Vagina (tissue), 2 donors: ENCODE data around the gene NRG3. TPM values are rescaled to one million over a fixed set of nuclear protein-coding genes. Genes with fewer than 3 reads are reported as not detected.

ENCODE experiments used
- DNase-seq, 2 donors: peaks; one replicate each; pipeline ENCODE4 v3.0.0-alpha.2; 2017; ENCODE audit errors: extremely low spot score in 2 of 2
- H3K27ac ChIP-seq: fragments of 200-600 bp; sonication (generic); one replicate; pipeline ENCODE4 v1.5.1; 2019
- H3K27me3 ChIP-seq: fragments of 200-600 bp; sonication (generic); one replicate; pipeline ENCODE4 v1.5.1; 2019
- H3K36me3 ChIP-seq, 2 donors: fragments of 200-600 bp; sonication (generic); one replicate each; pipeline ENCODE4 v1.5.1; 2017 to 2019
- H3K4me1 ChIP-seq: fragments of 200-600 bp; sonication (generic); one replicate; pipeline ENCODE4 v1.5.1; 2019
- H3K4me3 ChIP-seq, 2 donors: fragments of 200-600 bp; sonication (generic); 1 replicate in 1 of 2; 2 replicates in 1 of 2; pipeline ENCODE4 v1.5.1; 2016 to 2019
- H3K9me3 ChIP-seq: fragments of 200-600 bp; sonication (generic); one replicate; pipeline ENCODE4 v1.5.1; 2019
- POLR2A ChIP-seq, 2 donors: fragments of 450-650 bp; IDR thresholded peaks; one replicate each; pipeline ENCODE4 v1.6.1; 2017; ENCODE audit warnings: antibody characterized with exemption in 2 of 2, mild to moderate bottlenecking in 2 of 2, moderate library complexity in 2 of 2
- POLR2AphosphoS5 ChIP-seq, 2 donors: sonication (generic); formaldehyde crosslinking; IDR thresholded peaks; one replicate each; pipeline ENCODE4 v1.9.0; 2017; ENCODE audit warnings: antibody characterized with exemption in 2 of 2, mild to moderate bottlenecking in 2 of 2, low read depth in 1 of 2; ENCODE audit not compliant: insufficient read depth in 1 of 2
- intact Hi-C: fragments of 100-400 bp; cut with DNase I; formaldehyde crosslinking; loops from one replicate; pipeline ENCODE4 v1.15.1; 2023
- total RNA-seq: library from RNA; depleted of rRNA; stranded (reverse); fragments of >200 nt; gene quantifications from one replicate; pipeline ENCODE4 v1.2.3, GENCODE V29; 2016
- TF ChIP-seq, protein P1 (sequence below), 3 experiments: fragments of 450-650 bp in 2 of 3; fragments of 200-600 bp in 1 of 3; sonication (generic) in 1 of 3; IDR thresholded peaks; one replicate each; pipeline ENCODE4 v1.5.1; 2017 to 2019; ENCODE audit warnings: antibody characterized with exemption in 3 of 3, mild to moderate bottlenecking in 2 of 3, moderate library complexity in 2 of 3

The NRG3 gene
- total RNA-seq, 1 donor from 2014 or later: not detected

DNA sequence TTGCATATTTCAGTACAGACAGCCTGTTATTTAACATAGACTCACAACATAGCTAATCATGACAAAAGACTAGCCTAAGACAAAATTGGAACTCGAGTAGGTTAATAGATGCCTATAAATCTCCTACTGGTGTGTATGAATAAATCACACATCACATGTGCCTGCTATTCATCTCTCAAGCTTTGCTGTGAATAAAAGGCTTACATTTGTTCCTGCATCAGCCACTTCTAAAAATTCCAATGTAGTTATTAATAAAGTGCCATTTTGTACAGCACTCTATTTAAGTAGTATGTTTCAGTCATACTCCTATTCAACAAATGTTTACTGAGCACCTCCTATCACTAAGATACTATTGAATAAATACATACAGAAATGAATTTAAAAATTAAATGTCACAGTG is 486.3 kb downstream of the NRG3 start:
- H3K27me3 ChIP-seq: no peaks in the 10 kb centered on the region
- TF ChIP-seq POLR2AphosphoS5 (IDR thresholded peaks at IDR 0.05; ENCODE audit: insufficient read depth in 1 of 2, low read depth in 1 of 2) (no peak), POLR2A (IDR thresholded peaks at IDR 0.05) (no peak)
- TF ChIP-seq, protein P1, sequence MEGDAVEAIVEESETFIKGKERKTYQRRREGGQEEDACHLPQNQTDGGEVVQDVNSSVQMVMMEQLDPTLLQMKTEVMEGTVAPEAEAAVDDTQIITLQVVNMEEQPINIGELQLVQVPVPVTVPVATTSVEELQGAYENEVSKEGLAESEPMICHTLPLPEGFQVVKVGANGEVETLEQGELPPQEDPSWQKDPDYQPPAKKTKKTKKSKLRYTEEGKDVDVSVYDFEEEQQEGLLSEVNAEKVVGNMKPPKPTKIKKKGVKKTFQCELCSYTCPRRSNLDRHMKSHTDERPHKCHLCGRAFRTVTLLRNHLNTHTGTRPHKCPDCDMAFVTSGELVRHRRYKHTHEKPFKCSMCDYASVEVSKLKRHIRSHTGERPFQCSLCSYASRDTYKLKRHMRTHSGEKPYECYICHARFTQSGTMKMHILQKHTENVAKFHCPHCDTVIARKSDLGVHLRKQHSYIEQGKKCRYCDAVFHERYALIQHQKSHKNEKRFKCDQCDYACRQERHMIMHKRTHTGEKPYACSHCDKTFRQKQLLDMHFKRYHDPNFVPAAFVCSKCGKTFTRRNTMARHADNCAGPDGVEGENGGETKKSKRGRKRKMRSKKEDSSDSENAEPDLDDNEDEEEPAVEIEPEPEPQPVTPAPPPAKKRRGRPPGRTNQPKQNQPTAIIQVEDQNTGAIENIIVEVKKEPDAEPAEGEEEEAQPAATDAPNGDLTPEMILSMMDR (IDR thresholded peaks at IDR 0.05): no peak
- no peaks in the 10 kb centered on the region for H3K9me3 ChIP-seq

DNA sequence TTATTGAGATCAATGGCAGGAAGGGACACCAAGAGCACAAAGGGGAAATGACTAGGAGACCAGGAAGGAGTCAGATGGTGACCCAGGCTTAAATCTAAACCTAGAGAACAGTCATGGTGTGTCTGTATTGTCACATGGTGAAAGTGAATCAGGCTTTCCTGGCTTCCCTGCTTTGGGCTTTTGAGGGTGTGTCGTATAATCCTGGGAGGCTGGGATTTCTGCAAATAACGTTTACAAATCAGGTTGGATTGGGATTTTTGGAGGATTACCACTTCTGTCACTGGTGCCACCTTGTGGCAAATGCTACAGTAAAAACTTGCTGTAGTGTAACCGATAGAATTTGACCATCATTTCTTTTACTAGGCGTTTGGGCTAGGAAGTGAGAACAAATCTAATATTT is 502.6 kb downstream of the NRG3 start:
- Histone ChIP-seq H3K27me3 (no peaks in the 10 kb centered on the region), H3K27ac (no peak overlapping the region), H3K4me1 (no peaks in the 10 kb centered on the region), H3K36me3 (no peaks in the 10 kb centered on the region), H3K4me3 (no peak overlapping the region), H3K9me3 (no peaks in the 10 kb centered on the region)
- intact Hi-C loops: no loop called here
- no peak for TF ChIP-seq POLR2AphosphoS5 (IDR thresholded peaks at IDR 0.05; ENCODE audit: insufficient read depth in 1 of 2, low read depth in 1 of 2)
- TF ChIP-seq, protein P1 (IDR thresholded peaks at IDR 0.05): no peak
- no peak for TF ChIP-seq POLR2A (IDR thresholded peaks at IDR 0.05)
- DNase-seq: no peak

More for the DNA sequence above, 486.3 kb downstream of the NRG3 start:
- no peak overlapping the region for H3K4me3 ChIP-seq
- no peaks in the 10 kb centered on the region for H3K4me1 ChIP-seq
- H3K27ac ChIP-seq: no peak overlapping the region
- DNase-seq: no peak
- intact Hi-C loops: no loop called here
- no peaks in the 10 kb centered on the region for H3K36me3 ChIP-seq

DNA sequence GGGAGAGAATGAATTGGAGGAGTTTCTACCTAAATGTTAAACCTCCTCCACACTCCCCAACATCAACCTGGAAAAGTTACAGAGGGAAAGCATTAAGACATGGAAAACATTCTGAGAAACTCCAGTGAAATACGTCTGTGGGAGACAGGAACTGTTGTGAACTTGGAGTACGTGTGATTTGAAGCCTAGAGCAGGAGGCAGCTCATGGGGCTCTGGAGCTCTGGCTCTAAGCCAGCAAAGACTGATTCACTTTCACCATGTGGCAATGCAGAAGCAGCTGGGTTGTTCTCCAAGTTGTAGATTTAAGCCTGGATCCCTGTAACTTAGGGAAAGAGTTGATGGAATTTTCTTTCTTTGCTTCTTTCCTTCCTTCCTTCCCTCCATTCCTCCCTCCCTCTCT is 503.2 kb downstream of the NRG3 start:
- H3K27ac ChIP-seq: no peak overlapping the region
- TF ChIP-seq, protein P1 (IDR thresholded peaks at IDR 0.05): no peak
- no peak for TF ChIP-seq POLR2AphosphoS5 (IDR thresholded peaks at IDR 0.05; ENCODE audit: insufficient read depth in 1 of 2, low read depth in 1 of 2)
- no peaks in the 10 kb centered on the region for H3K9me3 ChIP-seq
- DNase-seq: no peak
- H3K4me3 ChIP-seq: no peak overlapping the region
- no peaks in the 10 kb centered on the region for H3K36me3 ChIP-seq
- no peaks in the 10 kb centered on the region for H3K4me1 ChIP-seq
- intact Hi-C loops: no loop called here
- no peaks in the 10 kb centered on the region for H3K27me3 ChIP-seq

DNA sequence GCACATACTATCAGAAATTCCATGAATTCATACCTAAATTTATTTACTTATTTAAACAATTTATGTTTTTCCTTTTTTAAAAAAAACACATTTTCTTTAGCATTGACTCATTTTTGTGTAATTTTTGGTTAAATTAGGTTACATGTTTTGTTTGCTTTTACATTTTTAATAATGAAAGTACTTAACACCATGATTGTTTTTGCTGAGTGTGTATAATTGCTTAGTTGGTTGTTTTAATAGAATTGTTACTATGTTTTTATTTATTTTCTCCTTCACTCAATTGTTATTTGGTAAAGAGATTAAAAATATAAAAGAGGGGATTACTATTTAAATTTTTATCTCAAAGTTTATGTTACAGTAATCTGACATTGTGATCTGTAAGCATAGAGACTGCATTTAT is 508.4 kb downstream of the NRG3 start:
- H3K27ac ChIP-seq: no peak overlapping the region
- H3K9me3 ChIP-seq: no peaks in the 10 kb centered on the region
- intact Hi-C loops: no loop called here
- no peaks in the 10 kb centered on the region for H3K27me3 ChIP-seq
- no peaks in the 10 kb centered on the region for H3K4me1 ChIP-seq
- TF ChIP-seq, protein P1 (IDR thresholded peaks at IDR 0.05): no peak
- no peak for TF ChIP-seq POLR2AphosphoS5 (IDR thresholded peaks at IDR 0.05; ENCODE audit: insufficient read depth in 1 of 2, low read depth in 1 of 2)
- no peak for TF ChIP-seq POLR2A (IDR thresholded peaks at IDR 0.05)
- H3K36me3 ChIP-seq: no peaks in the 10 kb centered on the region
- no peak for DNase-seq
- no peak overlapping the region for H3K4me3 ChIP-seq

DNA sequence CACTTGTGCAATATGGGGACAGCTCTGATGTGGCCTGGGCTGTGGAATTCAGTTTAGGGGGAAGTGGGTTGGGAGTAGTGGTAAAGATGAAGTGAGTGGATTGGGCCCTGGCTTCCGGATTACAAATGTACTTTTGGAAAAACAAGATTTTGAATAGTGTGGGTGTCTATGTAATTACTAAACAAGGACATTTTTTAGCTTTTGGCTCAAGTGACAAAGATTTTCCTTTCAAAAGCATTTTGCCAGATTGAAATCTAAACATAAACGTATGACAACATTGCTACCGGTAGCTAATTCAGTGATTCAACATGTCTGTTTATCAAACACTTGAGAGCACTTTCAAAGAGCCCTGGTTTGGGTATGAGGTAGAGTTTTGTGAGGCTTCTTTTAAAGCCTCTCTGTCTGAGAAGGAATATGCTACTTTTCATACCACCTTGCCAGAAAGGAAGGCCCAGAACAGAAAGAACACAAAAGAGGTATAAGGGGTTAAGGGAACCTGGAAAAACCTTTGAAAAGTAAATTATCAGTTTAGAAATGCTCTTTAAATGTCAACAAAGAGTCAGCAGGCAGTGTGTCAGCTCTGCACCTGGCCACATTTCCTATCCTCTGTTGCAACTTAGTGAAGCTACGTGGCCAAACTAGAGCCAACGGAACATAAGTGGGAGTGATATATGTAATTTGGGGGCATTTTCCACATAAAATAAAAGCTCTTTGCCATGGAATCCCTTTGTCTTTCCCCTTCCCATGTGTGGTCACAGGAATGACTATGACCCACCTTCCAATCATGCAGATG is 516.1 kb downstream of the NRG3 start:
- no peak overlapping the region for H3K4me3 ChIP-seq
- no peaks in the 10 kb centered on the region for H3K9me3 ChIP-seq
- no peak overlapping the region for H3K27ac ChIP-seq
- intact Hi-C loops: no loop called here
- DNase-seq: no peak
- TF ChIP-seq POLR2A (IDR thresholded peaks at IDR 0.05) (no peak), POLR2AphosphoS5 (IDR thresholded peaks at IDR 0.05; ENCODE audit: insufficient read depth in 1 of 2, low read depth in 1 of 2) (no peak)
- TF ChIP-seq, protein P1 (IDR thresholded peaks at IDR 0.05): no peak
- H3K4me1 ChIP-seq: no peaks in the 10 kb centered on the region
- H3K27me3 ChIP-seq: no peaks in the 10 kb centered on the region
- no peaks in the 10 kb centered on the region for H3K36me3 ChIP-seq
